SK-N-SH treated with all-trans-retinoic acid at 6 μM for 48 hours (cell line): ENCODE measurements around the gene RAF1.

ENCODE experiments used
- ARNTL ChIP-seq: fragments of 450-650 bp; formaldehyde crosslinking; IDR thresholded peaks from 2 replicates; pipeline ENCODE4 v1.5.0; 2020; ENCODE audit warnings: low read depth, mild to moderate bottlenecking, moderate library complexity, borderline replicate concordance
- CREB5 ChIP-seq: fragments of 250-450 bp; sonication (Bioruptor Pico); IDR thresholded peaks from 2 replicates; pipeline ENCODE4 v1.5.1; 2020; ENCODE audit warnings: low read depth, mild to moderate bottlenecking, moderate library complexity
- GLIS3 ChIP-seq: fragments of 250-450 bp; sonication (Bioruptor Pico); IDR thresholded peaks from 2 replicates; pipeline ENCODE4 v1.5.0; 2020; ENCODE audit warnings: mild to moderate bottlenecking, moderate library complexity
- OSR1 ChIP-seq: fragments of 250-450 bp; sonication (Bioruptor Pico); IDR thresholded peaks from 2 replicates; pipeline ENCODE4 v1.8.0; 2022; ENCODE audit warnings: moderate library complexity, mild to moderate bottlenecking, inconsistent platforms
- POU6F1 ChIP-seq: fragments of 250-450 bp; sonication (Bioruptor Pico); IDR thresholded peaks from 2 replicates; pipeline ENCODE4 v1.8.0; 2021; ENCODE audit warnings: low read depth, mild to moderate bottlenecking, moderate library complexity, borderline replicate concordance
- RARB ChIP-seq: fragments of 250-450 bp; sonication (Bioruptor Pico); IDR thresholded peaks from 2 replicates; pipeline ENCODE4 v1.8.0; 2021; ENCODE audit warnings: mild to moderate bottlenecking, moderate library complexity
- TOX ChIP-seq: fragments of 250-450 bp; sonication (Bioruptor Pico); IDR thresholded peaks from 2 replicates; pipeline ENCODE4 v1.8.0; 2021; ENCODE audit warnings: mild to moderate bottlenecking, moderate library complexity, borderline replicate concordance
- ZFP3 ChIP-seq: fragments of 250-450 bp; sonication (Bioruptor Pico); IDR thresholded peaks from 2 replicates; pipeline ENCODE4 v1.5.0; 2020; ENCODE audit warnings: mild to moderate bottlenecking, moderate library complexity
- ZFP30 ChIP-seq: fragments of 450-650 bp; formaldehyde crosslinking; IDR thresholded peaks from 2 replicates; pipeline ENCODE4 v1.5.0; 2022; ENCODE audit warnings: mild to moderate bottlenecking, moderate library complexity
- ZNF70 ChIP-seq: fragments of 450-650 bp; formaldehyde crosslinking; IDR thresholded peaks from 2 replicates; pipeline ENCODE4 v1.5.0; 2020; ENCODE audit warnings: mild to moderate bottlenecking, moderate library complexity
- ZNF8 ChIP-seq: fragments of 450-650 bp; formaldehyde crosslinking; IDR thresholded peaks from 2 replicates; pipeline ENCODE4 v1.5.0; 2020; ENCODE audit warnings: mild to moderate bottlenecking, moderate library complexity
- TF ChIP-seq, protein P1 (sequence below): fragments of 250-450 bp; sonication (Bioruptor Pico); IDR thresholded peaks from 2 replicates; pipeline ENCODE4 v1.5.1; 2021; ENCODE audit warnings: mild to moderate bottlenecking, moderate library complexity
- TF ChIP-seq, protein P2 (sequence below): fragments of 250-450 bp; sonication (Bioruptor Pico); IDR thresholded peaks from 2 replicates; pipeline ENCODE4 v1.8.0; 2020; ENCODE audit warnings: mild to moderate bottlenecking, moderate library complexity, borderline replicate concordance

GRCh38 chr3:12643724-12644123 lies 20.2 kb downstream of the RAF1 start:
- TF ChIP-seq ZNF8 (CRISPR knock-in tag): no peak
- TF ChIP-seq CREB5 (CRISPR knock-in tag): no peak
- TF ChIP-seq GLIS3 (CRISPR knock-in tag): no peak
- TF ChIP-seq, protein P1, sequence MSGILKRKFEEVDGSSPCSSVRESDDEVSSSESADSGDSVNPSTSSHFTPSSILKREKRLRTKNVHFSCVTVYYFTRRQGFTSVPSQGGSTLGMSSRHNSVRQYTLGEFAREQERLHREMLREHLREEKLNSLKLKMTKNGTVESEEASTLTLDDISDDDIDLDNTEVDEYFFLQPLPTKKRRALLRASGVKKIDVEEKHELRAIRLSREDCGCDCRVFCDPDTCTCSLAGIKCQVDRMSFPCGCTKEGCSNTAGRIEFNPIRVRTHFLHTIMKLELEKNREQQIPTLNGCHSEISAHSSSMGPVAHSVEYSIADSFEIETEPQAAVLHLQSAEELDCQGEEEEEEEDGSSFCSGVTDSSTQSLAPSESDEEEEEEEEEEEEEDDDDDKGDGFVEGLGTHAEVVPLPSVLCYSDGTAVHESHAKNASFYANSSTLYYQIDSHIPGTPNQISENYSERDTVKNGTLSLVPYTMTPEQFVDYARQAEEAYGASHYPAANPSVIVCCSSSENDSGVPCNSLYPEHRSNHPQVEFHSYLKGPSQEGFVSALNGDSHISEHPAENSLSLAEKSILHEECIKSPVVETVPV: no peak
- TF ChIP-seq ZFP30: no peak
- TF ChIP-seq, protein P2, sequence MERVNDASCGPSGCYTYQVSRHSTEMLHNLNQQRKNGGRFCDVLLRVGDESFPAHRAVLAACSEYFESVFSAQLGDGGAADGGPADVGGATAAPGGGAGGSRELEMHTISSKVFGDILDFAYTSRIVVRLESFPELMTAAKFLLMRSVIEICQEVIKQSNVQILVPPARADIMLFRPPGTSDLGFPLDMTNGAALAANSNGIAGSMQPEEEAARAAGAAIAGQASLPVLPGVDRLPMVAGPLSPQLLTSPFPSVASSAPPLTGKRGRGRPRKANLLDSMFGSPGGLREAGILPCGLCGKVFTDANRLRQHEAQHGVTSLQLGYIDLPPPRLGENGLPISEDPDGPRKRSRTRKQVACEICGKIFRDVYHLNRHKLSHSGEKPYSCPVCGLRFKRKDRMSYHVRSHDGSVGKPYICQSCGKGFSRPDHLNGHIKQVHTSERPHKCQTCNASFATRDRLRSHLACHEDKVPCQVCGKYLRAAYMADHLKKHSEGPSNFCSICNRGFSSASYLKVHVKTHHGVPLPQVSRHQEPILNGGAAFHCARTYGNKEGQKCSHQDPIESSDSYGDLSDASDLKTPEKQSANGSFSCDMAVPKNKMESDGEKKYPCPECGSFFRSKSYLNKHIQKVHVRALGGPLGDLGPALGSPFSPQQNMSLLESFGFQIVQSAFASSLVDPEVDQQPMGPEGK (CRISPR knock-in tag): no peak
- no peak for TF ChIP-seq RARB (CRISPR knock-in tag)
- no peak for TF ChIP-seq ZNF70 (CRISPR knock-in tag)
- TF ChIP-seq OSR1: no peak
- no peak for TF ChIP-seq ZFP3 (CRISPR knock-in tag)
- no peak for TF ChIP-seq POU6F1 (CRISPR knock-in tag)
- TF ChIP-seq TOX (CRISPR knock-in tag): no peak
- no peak for TF ChIP-seq ARNTL (CRISPR knock-in tag)
